ENCODE results near the gene KCTD18.

The KCTD18 gene

GRCh38 chr2:200454927-200455801 is 54.7 kb downstream of the KCTD18 start:
- no peak for DNase-seq

DNA sequence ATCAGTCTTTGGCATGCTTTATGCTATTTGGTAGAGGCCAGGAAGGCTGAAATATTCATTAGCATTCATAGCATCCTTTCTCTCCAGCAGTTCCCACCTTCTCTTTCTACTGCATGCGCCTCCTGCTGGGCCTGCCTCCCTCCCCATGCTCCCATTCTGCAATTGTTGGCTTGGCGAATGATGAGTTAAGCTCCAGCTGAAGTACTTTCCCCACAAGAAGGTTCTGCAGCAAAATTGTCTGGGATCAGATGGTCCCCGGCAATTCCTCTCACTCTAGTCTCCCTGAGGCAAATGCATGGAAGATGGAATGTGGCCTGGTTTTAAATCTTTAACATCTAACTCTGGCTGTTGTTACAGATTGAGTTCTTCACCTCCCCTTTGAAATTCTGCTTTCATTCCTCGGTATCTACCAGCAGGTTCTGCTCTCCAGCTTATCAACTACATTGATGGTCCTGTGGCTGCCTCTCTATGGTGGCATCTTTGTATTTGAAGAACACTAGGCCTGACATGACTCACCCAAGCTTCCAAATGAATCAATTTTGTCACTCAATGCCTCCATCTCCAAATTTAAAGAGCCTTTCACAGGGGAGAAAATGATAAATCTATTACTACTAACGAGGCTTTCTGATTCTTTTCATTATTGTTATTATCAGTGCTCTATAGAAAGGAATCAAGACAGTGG is 55.9 kb downstream of the KCTD18 start:
- DNase-seq = no peak

DNA sequence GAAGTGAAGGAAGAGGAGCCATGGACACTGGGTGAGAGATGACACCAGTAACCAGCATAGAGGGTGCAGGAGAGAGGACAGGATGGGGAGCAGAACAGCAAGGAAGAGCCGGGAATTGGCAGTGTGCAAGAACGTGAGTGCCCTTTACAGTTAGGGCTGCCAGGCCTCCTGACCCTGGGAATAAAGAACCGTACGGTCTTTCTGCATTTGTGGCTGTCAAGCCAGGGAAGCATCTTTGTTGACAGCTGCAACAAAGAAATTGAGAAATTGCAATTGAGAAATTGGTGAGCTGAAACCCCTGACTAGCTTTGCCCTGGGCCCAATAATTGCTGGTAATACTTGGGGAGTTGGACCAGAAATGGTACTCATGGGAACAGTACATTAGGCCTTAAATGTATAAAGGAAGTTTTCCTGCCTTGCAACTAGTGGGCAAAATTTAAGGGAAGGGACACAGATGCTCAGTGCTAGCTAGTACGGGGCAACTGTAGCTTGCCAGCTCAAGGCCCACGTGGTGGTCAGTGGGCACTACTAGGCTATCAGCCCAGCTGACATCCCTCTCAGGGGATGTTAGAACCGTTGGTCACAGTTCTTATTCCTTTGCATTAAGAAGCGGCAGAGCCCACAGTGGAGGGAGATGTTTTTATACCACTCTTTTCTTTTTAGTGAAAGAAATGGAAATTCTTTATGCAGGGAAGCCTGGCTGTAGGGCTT is 56.6 kb downstream of the KCTD18 start:
- no peak for DNase-seq

DNA sequence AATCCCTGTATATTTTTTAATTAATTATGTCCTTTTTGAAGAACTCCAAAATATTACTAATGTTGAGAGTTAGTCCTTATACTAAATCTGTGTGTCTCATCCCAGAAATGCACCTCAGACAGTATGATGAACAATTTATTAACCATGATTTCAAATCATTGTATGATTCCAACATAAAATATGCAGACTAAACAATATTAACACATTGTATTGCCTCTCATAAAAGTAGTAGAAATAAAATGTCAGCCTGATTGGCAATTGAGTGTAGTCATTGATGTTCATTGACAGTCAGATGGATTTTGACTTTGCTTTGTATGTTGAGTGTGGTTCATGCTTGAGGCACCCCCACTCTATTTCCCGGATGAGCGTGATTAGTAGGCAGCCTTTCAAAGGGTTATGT is 57.5 kb downstream of the KCTD18 start:
- DNase-seq = no peak

DNA sequence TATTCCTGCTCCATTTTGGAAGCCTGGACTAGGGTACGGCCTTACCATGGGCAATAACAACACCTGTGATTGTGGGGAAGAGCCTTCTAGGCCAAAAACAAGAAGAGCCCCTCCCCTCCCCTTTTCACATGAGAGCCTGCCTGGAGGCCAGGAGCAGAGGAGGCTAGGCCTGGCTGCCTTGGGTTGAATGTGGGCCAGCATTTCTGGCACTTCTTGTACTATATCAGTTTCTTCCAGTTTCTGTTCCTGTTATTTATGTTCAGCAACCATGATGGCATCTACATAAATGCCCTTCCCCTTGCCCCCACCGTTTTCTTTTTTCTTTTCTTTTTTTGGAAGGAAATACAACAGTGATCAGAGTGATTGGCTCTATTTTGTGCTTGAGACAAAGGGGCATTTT is 58.4 kb downstream of the KCTD18 start:
- DNase-seq = no peak

DNA sequence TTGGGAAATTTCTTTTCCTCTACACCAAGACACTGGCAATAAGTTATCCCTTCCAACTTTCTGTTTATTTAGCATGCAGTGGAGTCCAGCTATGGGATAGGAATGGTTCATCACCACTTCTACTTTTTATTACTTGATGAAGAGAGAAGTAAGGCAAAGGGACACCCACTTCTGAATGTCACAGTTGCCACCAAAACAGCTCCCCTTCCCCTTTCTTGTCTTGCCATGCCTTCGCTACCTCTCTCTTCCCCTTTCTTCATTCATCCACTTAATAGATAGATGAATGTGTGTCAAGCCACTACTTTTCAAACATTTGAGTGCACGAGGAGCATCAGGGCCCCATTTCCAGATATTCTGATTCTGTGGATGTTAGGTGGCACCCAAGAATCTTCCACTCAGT is 59.6 kb downstream of the KCTD18 start:
- no peak for DNase-seq

- no peak for DNase-seq
Measured at GRCh38 chr2:200449149-200449548, 60.7 kb downstream of the KCTD18 start.

- no peak for DNase-seq
Measured at GRCh38 chr2:200448455-200448854, 61.4 kb downstream of the KCTD18 start.

DNA sequence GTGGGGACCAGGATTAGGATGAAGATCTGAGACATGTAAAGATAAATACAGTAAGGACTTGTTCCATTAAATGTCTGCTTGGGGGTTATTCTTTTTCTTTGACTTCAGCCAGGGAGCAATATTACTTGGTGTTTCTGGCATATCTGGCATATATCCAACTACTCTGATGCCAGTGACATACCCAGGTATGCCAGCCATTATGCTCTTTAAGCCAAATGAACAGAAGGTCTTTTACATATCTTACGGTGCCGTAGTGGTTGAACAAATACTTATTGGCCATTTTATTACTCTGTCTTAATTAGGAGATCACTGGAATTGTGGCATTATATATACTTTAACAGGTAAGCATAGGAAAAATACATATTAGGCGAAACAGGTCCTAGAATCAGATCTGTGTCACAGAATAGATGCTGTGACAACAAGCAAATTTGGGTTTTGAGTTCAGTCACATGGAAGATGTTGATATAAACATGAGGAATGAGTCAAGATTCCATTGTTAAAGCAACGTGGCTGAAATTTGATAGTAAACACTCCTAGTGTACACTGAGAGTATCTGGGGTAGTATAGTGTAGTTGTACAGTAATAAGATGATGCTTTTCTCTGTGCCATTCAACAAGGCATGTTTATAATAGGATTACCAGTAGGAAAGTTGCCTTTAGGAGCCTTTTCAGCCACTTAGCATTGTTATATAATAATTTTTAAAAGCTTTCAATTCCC is 62.6 kb downstream of the KCTD18 start:
- no peak for DNase-seq

DNA sequence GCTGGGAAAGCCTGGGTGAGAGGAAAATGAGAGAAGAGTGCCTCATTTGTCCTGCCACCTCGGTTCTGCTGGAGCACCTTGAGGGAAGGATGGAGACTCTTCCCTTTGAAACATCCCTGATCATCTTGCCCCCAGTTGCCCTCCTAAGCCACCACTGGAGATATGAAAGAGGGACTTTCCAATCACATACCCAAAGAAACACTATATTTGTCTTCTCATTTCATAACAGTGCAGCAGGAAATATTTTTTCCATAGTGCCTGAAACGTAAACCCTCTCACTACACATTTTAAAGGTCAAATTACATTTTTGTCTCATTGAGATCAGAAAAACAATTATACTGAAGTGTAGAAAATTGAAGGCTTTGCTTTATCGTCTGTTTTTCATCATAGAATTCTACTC is 63.3 kb downstream of the KCTD18 start:
- DNase-seq = no peak

GRCh38 chr2:200445284-200445683 is 64.6 kb downstream of the KCTD18 start:
- no peak for DNase-seq

- DNase-seq = no peak
Measured at GRCh38 chr2:200444530-200444929, 65.3 kb downstream of the KCTD18 start.

DNA sequence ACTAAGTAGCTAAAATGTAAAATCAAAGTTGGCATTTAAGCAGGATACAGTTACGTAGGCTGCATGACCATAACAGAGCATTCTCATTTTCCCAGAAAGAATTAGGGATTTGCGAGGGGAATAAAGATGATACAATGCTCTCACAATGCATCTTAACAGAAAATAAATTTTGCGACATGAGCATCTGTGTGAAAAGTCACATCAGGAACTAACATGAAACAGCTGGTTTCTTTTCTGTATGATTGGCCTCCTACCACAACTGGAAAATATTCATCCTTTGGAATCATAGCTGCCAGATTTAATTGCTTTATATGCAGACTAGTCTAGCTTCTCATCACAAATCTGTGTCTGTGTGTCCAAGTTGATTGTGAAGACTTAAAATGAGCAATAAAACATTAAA is 66.0 kb downstream of the KCTD18 start:
- DNase-seq = no peak

DNA sequence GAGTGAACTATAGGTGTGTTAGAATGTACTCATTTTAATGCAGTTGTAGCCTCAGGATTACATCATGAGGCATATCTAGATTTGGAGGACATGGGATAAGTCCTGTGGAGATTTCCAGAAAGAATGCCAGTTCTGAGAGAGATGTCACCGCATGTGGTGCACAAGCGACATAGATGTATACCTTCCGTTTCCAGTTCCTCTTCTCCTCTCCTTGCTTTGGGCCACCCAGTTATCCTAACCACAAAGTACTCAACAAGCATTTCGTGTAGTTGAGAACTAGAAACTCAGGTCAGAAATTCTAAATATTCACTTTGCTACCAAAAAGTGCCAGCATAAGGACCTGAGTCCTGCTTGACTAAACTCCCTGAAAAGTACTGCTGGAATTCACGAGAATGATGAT is 66.5 kb downstream of the KCTD18 start:
- no peak for DNase-seq

DNA sequence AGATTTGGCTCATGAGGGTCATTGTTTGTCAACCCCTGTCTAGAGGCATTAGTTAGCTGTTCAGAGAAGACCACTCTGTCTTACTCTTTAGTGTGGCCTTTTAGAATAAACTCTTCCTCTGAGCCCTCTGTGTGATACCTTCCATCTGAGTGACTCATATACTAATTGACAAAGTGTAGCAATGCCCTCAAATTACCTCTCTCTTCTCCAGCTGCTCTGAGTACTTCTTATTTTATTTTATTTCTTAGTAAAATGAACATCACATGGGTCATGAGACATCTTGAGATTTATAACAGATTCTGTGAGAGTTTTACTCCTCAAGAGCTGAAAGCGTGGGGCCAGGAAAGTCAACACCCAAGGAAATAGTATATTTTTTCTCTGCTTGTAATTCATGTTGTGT is 67.4 kb downstream of the KCTD18 start:
- no peak for DNase-seq

GRCh38 chr2:200439981-200440380 is 69.9 kb downstream of the KCTD18 start:
- DNase-seq = no peak

All from NCI-H2107 (cell line).